Loucy (cell line): ENCODE measurements around the gene ALDH4A1.
"Not testable (repeated sequence)": the region's sequence is repeated elsewhere in the genome, so short reads cannot be mapped to it uniquely, and the experiment has no call there.

Experiments
- H2AFZ ChIP-seq: fragments of 200-600 bp; sonication (generic); 2 replicates; pipeline ENCODE4 v1.6.0; 2016; ENCODE audit warnings: antibody characterized with exemption, mild to moderate bottlenecking, low read length, moderate library complexity
- H3F3A ChIP-seq: fragments of 200-600 bp; 2 replicates; pipeline ENCODE4 v1.6.0; 2016; ENCODE audit warnings: antibody characterized with exemption, low read depth, mild to moderate bottlenecking
- H3K27me3 ChIP-seq: fragments of 200-600 bp; sonication (generic); 2 replicates; pipeline ENCODE4 v1.6.1; 2014; ENCODE audit warnings: low read length, mild to moderate bottlenecking; ENCODE audit not compliant: insufficient read depth, poor library complexity, severe bottlenecking
- H3K36me3 ChIP-seq: fragments of 200-600 bp; sonication (generic); 2 replicates; pipeline ENCODE4 v1.6.1; 2016; ENCODE audit warnings: low read length; ENCODE audit not compliant: insufficient read depth
- H3K4me1 ChIP-seq: fragments of 200-600 bp; sonication (generic); 2 replicates; pipeline ENCODE4 v1.5.1; 2014; ENCODE audit warnings: low read length, mild to moderate bottlenecking; ENCODE audit not compliant: insufficient read depth, poor library complexity, severe bottlenecking
- H3K4me2 ChIP-seq: fragments of 200-600 bp; sonication (generic); 2 replicates; pipeline ENCODE4 v1.6.0; 2014; ENCODE audit warnings: antibody characterized with exemption, low read length, low read depth, mild to moderate bottlenecking; ENCODE audit not compliant: poor library complexity, severe bottlenecking
- H3K4me3 ChIP-seq: fragments of 200-600 bp; sonication (generic); 2 replicates; pipeline ENCODE4 v1.5.1; 2014; ENCODE audit warnings: low read length, mild to moderate bottlenecking, mixed read lengths; ENCODE audit not compliant: poor library complexity, severe bottlenecking
- H3K79me2 ChIP-seq: fragments of 200-600 bp; sonication (generic); 2 replicates; pipeline ENCODE4 v1.6.1; 2014; ENCODE audit warnings: low read length; ENCODE audit not compliant: insufficient read depth
- H3K9ac ChIP-seq: fragments of 200-600 bp; sonication (generic); 2 replicates; pipeline ENCODE4 v1.6.0; 2014; ENCODE audit warnings: mild to moderate bottlenecking, low read depth, low read length, moderate library complexity; ENCODE audit not compliant: poor library complexity, severe bottlenecking
- H3K9me2 ChIP-seq: fragments of 200-600 bp; sonication (generic); replicated peaks from 2 replicates; pipeline ENCODE4 v1.6.1; 2016; ENCODE audit warnings: low read depth, low read length, mixed read lengths
- H3K9me3 ChIP-seq: fragments of 200-600 bp; sonication (generic); 2 replicates; pipeline ENCODE4 v1.6.1; 2014; ENCODE audit warnings: mild to moderate bottlenecking, antibody characterized with exemption, low read length, low read depth; ENCODE audit not compliant: insufficient read depth
- H4K20me1 ChIP-seq: fragments of 200-600 bp; sonication (generic); 2 replicates; pipeline ENCODE4 v1.6.0; 2014; ENCODE audit warnings: antibody characterized with exemption, low read length, mild to moderate bottlenecking; ENCODE audit not compliant: insufficient read depth, poor library complexity, severe bottlenecking
- CTCF ChIP-seq: fragments of 200-600 bp; sonication (generic); conservative IDR thresholded peaks from 2 replicates; pipeline ENCODE4 v1.5.1; 2014; ENCODE audit warnings: mild to moderate bottlenecking, antibody characterized with exemption, low read length
- EZH2phosphoT487 ChIP-seq: fragments of 200-600 bp; IDR thresholded peaks from 2 replicates; pipeline ENCODE4 v1.6.1; 2018; ENCODE audit warnings: antibody characterized with exemption, mild to moderate bottlenecking, moderate library complexity, borderline replicate concordance

Gene ALDH4A1

GRCh38 chr1:18898567-18898966, 3.8 kb downstream of the ALDH4A1 start:
- Histone ChIP-seq H3K9me3 (no peaks in the 10 kb centered on the region), H3K27me3 (no peaks in the 10 kb centered on the region), H2AFZ (no peak overlapping the region), H3K9me2 (no peaks in the 10 kb centered on the region), H3K4me3 (no peak overlapping the region), H3K9ac (no peak overlapping the region), H3K79me2 (peaks cover 18% of the 10 kb centered on the region; the same call in 1 of the 2 replicates), H3K36me3 (no peaks in the 10 kb centered on the region), H4K20me1 (peaks cover 3% of the 10 kb centered on the region), H3F3A (no peaks in the 10 kb centered on the region), H3K4me2 (no peak overlapping the region), H3K4me1 (peaks cover 38% of the 10 kb centered on the region)
- TF ChIP-seq CTCF (no peak), EZH2phosphoT487 (no peak)

GRCh38 chr1:18895317-18895716, 7.0 kb downstream of the ALDH4A1 start:
- Histone ChIP-seq H3K27me3 (no peaks in the 10 kb centered on the region), H3K36me3 (no peaks in the 10 kb centered on the region), H3F3A (no peaks in the 10 kb centered on the region), H3K9me2 (no peaks in the 10 kb centered on the region), H3K4me3 (no peak overlapping the region), H3K9ac (no peak overlapping the region), H4K20me1 (no peaks in the 10 kb centered on the region), H3K4me2 (no peak overlapping the region), H3K4me1 (peaks cover 16% of the 10 kb centered on the region), H3K9me3 (no peaks in the 10 kb centered on the region), H2AFZ (no peak overlapping the region), H3K79me2 (peaks cover 7% of the 10 kb centered on the region; the same call in 1 of the 2 replicates)
- TF ChIP-seq CTCF, result no peak
- no peak for TF ChIP-seq EZH2phosphoT487

- Histone ChIP-seq H3K4me3 (no peak overlapping the region), H3F3A (no peaks in the 10 kb centered on the region), H3K9me2 (no peaks in the 10 kb centered on the region), H3K36me3 (no peaks in the 10 kb centered on the region), H4K20me1 (no peaks in the 10 kb centered on the region), H3K4me2 (no peak overlapping the region), H3K9ac (no peak overlapping the region), H3K79me2 (no peaks in the 10 kb centered on the region), H3K27me3 (no peaks in the 10 kb centered on the region), H2AFZ (no peak overlapping the region), H3K9me3 (no peaks in the 10 kb centered on the region), H3K4me1 (no peaks in the 10 kb centered on the region)
- no peak for TF ChIP-seq CTCF
- no peak for TF ChIP-seq EZH2phosphoT487
Observed at GRCh38 chr1:18893120-18893519, 9.2 kb downstream of the ALDH4A1 start.

DNA sequence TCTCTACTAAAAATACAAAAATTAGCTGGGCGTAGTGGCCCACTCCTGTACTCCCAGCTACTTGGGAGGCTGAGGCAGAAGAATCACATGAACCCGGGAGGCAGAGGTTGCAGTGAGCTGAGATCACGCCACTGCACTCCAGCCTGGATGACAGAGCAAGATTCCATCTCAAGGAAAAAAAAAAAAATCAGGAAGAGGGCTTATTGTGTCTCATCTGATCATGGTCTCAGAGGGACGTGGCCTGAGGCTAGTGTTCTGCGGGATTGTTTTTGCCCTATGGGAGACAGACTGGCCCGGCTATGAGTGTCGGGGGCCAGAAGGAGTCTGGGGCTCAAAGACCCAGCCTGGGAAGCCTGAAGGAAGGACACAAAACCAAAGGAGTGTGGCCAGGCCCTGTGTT, 10.5 kb downstream of the ALDH4A1 start:
- H3K27me3 ChIP-seq, H3K9me2 ChIP-seq, H2AFZ ChIP-seq, H3K4me2 ChIP-seq, H3K4me1 ChIP-seq, H3K9ac ChIP-seq, H3K36me3 ChIP-seq, H4K20me1 ChIP-seq, H3K79me2 ChIP-seq, H3K9me3 ChIP-seq, H3K4me3 ChIP-seq, H3F3A ChIP-seq: not testable (repeated sequence)
